Uterus (tissue), 4 donors: ENCODE data around the gene COL23A1. TPM values are rescaled to one million over a fixed set of nuclear protein-coding genes. Genes with fewer than 3 reads are reported as not detected.

Experiments
- small RNA-seq: library from RNA; depleted of rRNA; stranded (forward); fragments of <200 nt; gene quantifications from one replicate; pipeline ENCODE3, GENCODE V24; 2016
- total RNA-seq, 4 donors: library from RNA; depleted of rRNA in 3 of 4; stranded (reverse); fragments of >200 nt in 3 of 4; gene quantifications; one replicate each; pipeline versions ENCODE4 v1.1.0 to v1.2.4, GENCODE V29; 2014 to 2023
- donor health status: DM: yes; HTN: yes; CAD: no.

The COL23A1 gene
- total RNA-seq, 4 donors from 2014 or later: 0.85 to 7.6 (median 2.0) TPM; not detected in 1

Small RNAs within 50 kb of the gene (small RNA-seq; reads per million reads assigned to genes)
- gene RN7SKP70: not detected
- gene RN7SL646P: not detected

Other genes starting within 250 kb of the COL23A1 start
- gene CLK4, start 36.7 kb upstream of the COL23A1 start, total RNA-seq: 10 to 100 TPM; 23.6 to 72.3 (median 39.7) TPM
- gene ZNF354A, start 140.3 kb upstream of the COL23A1 start, total RNA-seq: 10 to 100 TPM in 2 of 4 donors, 1 to 10 TPM in 2; 8.2 to 17.0 (median 13.2) TPM